Suppressor macrophage treated with lipopolysaccharide for 1 hour (primary cell): ENCODE data around the gene MBD4.
"Not testable (repeated sequence)": the region's sequence is repeated elsewhere in the genome, so short reads cannot be mapped to it uniquely, and the experiment has no call there.

Experiments
- DNase-seq, 3 donors: peaks; one replicate each; pipeline ENCODE4 v3.0.0-alpha.2; 2020 to 2022

MBD4 gene

DNA sequence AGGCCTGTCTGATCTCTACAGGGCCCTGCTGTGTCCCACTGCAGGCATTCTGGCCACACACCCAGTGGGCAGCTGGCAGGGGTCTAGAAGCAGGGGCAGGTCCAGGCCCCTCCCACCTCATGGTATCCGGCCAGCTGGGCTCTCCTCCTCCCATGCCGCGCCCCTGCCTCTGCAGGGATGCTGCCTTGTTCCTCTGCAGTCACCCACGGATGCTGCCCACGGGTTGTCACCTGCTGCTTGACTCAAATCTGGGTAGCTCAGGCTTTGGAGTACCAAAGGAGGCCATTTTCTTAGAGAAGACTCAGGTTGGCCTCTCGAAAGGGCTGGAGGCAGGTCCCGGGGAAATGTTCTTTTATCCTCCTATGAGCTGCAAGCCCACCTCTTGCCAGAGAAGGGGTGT lies 36.3 kb downstream of the MBD4 start:
- no peak for DNase-seq

- DNase-seq = no peak
Measured at GRCh38 chr3:129402616-129403015, 37.1 kb downstream of the MBD4 start.

- DNase-seq = no peak
Measured at GRCh38 chr3:129402210-129402609, 37.5 kb downstream of the MBD4 start.

- no peak for DNase-seq
Measured at GRCh38 chr3:129399895-129400357, 39.8 kb downstream of the MBD4 start.

DNA sequence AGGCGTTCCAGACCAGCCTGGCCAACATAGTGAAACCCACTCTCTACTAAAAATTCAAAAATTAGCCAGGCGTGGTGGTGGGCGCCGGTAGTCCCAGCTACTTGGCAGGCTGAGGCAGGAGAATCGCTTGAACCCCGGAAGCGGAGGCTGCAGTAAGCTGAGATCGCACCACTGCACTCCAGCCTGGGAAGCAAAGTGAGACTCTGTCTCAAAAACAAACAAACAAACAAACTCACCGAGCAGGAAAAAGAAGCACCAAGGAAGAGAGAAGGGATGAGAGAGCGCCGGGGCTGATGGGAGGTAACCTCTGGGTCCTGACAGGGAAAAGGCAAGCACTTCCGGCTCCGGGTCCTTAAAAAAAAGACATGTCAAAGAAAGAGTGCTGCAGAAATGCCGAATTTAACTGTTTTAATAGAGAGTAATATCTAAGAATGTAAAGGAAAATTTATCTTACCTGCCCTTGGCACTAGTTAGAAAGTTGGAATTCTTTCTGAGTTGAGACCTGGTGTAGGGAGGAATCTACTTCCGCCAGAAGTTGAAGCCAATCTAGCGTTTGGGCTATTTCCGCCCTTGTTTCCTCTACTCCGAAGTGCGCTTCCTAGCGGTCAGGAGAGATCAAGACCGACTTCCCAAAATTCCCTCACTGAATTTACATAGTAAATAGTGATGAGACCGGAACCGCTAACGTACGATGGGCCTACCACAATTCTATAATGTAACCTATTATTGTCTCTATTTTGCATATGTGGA lies 40.4 kb downstream of the MBD4 start:
- DNase-seq = peak; percentile 93 to 98 (median 97)

GRCh38 chr3:129398803-129399144 lies 41.0 kb downstream of the MBD4 start:
- peak in 2 of 3 donors; percentile 24 to 42 for DNase-seq

GRCh38 chr3:129393760-129394564 lies 45.8 kb downstream of the MBD4 start:
- not testable (repeated sequence) for DNase-seq

- DNase-seq = no peak
Measured at GRCh38 chr3:129393271-129393670, 46.5 kb downstream of the MBD4 start.

DNA sequence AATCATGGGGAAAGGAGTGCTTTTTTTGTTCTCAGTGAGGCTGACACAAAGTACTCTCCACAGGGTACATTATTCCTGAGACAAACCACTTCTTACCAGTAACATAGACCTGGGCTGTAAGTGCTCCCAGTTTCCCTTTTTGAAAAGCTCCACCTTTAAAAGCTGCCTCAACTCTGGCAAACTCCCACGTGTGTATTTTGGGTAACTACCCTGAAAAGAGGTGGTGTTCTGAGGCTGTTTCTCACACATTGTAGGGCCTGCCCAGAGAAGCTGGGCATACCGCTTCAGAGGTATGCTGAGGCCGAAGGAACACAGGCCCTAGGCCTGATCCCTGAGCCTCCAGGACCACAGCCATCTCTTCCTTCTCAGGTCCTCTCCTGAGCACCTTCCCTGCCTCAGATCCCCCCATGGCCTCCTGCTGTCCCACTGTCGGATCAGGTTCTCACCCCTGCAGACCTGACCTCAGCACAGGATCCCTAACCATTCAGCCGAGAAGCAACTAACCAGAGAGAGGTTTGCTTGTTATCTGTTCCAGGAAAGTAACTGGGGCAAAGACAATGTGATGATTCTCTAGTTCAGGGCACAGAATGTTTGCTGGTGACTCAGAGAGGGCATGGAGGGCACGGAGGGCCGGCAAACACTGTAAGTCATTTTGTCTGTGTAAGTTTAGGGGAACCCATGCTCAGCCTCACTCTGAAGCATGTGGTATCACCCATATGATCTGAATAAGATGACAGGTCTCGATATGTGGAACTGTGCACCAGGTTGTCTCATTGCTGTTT lies 47.5 kb downstream of the MBD4 start:
- not testable (repeated sequence) for DNase-seq

GRCh38 chr3:129391583-129391982 lies 48.2 kb downstream of the MBD4 start:
- DNase-seq = not testable (repeated sequence)

- DNase-seq = no peak
Measured at GRCh38 chr3:129389572-129389937, 50.2 kb downstream of the MBD4 start.

GRCh38 chr3:129388791-129389571 lies 50.8 kb downstream of the MBD4 start:
- not testable (repeated sequence) for DNase-seq

GRCh38 chr3:129387487-129387886 lies 52.3 kb downstream of the MBD4 start:
- DNase-seq = no peak

DNA sequence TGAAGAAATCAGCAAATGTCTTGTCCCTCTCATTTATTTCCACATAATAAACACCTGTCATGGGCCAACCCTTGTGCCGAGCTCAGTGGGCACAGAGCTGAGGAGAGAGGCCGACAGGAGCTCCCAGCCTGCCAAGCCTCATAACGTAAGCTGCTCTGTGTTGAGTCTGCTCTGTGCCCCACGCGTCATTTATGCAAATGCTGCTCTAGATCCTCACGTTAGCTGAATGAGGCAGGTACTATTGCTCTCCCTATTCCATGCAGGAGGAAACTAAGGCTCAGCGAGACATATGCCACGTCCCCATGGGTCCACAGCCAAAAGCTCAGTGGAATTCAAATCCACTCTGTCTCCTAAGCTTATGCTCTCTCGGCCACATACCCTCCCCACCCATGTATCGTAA lies 52.8 kb downstream of the MBD4 start:
- no peak for DNase-seq

- not testable (repeated sequence) for DNase-seq
Measured at GRCh38 chr3:129385507-129385906, 54.2 kb downstream of the MBD4 start.

- DNase-seq = no peak
Measured at GRCh38 chr3:129384594-129385323, 55.0 kb downstream of the MBD4 start.

GRCh38 chr3:129384103-129384502 lies 55.6 kb downstream of the MBD4 start:
- DNase-seq = not testable (repeated sequence)

DNA sequence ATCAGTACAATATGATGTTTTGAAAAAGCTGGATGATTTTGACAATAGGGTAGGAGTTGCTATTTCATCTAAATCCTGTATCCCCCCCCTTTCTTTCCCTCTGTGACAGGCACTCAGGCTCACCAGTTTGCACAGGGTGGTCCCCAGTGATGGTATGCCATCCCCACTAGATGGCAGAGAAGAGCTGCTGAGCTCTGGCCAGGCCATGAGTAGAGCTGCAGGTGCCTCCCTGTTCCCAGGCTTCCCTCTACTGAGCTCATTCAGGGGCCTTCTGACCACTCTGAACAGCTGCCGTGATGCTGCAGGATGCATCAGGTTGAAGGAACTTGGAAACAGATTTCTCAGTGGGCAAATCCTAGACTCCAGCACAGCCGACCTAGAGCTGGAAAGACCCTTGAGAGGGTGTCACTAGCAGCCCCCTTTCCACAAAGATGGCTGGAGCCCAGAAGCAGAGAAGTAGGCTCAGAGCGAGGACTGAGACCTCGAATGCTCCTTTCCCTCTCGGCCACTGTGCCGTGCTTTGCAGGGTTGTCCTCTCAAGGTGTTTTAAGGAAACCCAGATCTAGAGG lies 56.4 kb downstream of the MBD4 start:
- DNase-seq = peak; percentile 65 to 68 (median 67)

DNA sequence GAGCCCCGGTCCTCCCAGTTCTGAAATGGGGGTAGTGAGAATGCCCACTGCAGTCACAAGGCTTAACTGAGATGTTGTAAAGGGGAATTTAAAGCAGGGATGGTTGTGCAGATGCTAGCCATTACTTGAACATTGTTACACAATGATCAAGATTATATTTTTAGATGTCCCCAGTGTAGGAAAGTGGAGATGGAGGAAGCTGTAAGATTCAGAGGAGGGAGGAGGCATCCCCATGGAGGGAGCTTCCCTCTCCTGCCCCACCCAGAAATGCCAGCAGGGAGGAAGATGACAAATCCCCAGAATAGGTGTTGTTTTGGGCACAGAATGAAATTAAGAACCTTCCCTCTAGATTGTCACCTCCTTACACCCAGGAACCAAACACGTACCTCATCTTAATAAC lies 57.4 kb downstream of the MBD4 start:
- peak in 1 of 3 donors; percentile 24 for DNase-seq
